ENCODE measurements around the gene HOXB7.

The HOXB7 gene

DNA sequence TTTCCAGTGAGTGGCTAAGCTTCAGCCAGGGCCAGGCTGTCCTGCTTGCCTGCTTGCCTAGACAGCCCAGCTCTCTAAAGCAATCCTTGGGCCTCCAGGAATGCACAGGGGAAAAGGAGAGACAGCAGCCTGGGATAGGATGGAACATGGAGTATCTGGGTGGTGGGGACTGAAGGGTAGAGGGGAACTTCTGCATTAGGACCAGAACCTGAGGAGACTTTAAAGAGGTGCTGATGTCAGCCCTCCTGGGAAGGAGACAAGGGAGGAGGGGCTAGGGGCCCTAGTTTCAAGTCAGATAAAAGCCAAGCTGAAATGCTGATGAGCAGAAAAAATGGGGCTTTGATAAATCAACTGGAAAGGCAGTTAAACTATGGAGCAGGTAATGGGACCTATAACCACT, 1.8 kb downstream of the HOXB7 start:
- DNase-seq: no peak

DNA sequence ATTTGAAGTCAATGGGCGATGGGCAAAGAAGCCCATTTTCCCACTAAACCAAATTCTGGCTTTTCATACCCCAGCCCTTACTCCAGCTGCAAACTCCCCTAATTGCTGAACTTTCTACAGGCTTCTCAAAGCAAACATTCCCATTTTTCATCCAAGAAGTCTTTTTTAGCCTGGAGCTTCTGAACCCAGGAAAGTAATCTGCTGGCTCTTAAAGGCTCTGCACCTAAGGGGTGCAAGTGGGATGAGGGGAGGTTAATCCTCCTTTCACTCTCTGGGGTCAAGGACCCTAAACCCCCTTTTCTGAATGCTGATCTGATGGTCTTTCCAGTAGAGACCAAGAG, 2.4 kb downstream of the HOXB7 start:
- DNase-seq: no peak

DNA sequence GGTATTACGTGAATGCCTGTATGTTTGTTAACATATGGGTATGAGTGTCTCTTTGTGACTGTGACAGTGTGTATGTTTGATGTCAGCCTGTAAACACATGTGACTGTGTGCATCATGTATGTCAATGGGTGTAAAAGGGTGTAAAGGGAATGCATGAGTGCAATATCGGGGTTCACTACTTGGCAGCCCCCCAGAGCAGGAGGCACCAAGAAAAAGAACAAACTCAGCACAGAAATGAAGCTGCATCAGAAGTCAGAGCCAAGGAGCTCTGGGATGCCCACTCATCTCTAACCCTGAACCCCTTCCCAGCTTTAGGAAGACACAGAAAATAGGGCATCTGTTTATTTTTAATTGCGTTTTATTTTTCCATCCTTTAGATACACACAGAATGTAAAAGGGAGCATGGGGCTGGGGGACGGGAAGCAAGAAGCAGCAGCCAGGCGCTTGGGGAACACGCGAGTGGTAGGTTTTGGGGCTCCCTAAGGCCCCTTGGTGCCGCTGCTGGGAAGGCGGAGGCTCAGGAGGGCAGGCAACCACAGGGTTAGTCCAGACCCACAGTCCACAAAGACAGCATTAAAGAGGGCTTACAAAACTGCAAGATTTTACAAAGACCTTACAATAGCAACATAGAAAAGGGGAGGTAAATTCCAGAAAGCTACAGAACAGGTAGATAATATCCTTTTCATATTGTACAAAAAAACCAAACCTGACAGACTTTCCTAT, 3.8 kb downstream of the HOXB7 start:
- DNase-seq: no peak

DNA sequence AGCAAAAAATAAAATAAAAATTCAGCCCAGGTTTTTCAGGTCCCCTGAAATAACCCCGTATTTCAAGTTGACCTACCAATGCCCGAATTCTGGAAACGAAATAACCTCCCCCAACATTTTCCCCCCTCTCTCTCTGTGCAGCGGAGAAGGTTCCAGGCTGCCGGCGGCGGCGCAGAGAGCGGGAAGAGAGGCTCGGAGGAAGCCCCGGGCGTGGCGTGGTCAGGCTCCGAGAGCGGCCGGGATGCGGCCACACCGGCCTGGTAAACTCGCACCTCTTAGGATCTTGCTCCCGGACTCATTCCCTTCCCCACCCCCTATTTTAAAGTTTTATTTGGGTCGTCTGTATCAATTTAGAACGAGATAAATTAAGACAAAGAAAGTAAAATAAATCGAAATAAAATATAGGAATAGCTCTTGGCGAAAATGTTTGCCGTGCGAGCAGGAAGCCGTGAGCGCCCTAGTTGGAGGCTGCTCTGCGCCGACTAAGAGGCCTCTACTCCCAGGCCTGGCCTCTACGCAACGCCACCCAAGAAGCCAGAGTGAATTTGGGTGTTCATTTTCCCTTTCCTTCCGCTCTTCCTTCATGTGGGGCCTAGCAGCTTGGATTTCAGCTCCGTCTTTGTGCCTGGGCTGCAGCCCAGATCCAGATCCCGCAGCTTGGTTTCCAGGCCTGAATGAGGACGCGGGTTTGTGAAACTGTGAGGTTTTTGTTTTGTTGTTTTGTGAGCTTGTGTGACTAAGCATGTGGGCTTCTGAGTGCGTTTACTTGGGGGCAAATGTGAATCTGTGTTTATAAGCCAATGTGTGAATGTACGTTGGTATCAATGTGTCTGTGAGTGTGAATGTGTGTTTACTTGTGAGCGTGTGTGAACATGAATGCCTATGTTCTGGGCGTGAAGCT, 4.6 kb downstream of the HOXB7 start:
- no peak for DNase-seq

DNA sequence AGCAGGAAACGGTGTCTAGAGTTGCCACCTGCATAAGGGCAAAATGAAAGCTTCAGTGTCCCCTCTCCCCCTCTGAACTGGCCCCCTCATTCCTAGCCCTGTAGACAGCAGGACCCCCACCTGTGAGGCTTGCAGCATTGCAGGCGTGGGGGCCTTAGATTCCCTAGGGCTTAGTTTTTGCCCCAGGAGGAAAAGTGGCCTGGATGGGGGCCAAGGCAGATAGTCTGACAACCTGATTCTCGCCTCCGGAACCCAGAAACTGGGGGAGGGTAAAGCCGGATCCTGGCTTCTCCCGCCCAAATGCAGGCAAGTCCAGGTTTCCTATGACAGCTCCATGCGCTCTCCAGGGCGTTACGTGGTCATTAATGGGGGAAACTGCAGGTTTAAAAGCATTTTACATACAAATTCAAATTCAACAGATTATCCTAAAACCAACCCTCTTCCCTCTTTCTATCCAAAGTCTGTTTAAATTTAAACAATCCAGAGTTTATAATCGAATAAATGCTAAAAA, 5.4 kb downstream of the HOXB7 start:
- DNase-seq: no peak

DNA sequence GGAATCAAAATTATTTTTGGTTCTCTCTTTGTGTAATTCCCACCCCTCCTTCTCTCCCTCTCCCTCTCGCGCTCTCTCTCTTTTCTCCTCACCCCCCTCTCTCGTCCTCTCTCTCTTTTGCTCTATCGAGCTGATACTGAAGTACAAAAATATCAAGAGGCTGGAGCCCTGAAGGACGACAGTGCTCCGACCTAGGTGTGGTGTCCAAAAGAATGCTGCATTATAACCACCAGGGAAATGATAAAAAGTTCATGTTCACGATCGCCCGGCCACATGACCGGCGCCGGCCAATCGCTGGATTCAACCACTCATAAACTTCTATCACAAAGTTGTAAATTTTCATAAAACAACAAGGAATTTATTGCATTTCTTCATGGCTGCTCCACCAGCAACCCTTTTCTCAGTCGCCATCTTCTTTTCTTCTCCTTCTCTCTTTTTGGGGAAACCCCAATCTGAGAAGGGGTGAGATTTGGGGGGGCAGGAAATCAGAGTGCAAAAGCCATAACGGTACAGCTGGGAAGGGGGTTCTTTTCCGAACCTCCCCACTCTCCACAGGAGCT, 6.0 kb downstream of the HOXB7 start, which contains the start of gene HOXB6:
TSS of gene HOXB6 (minus strand) at position 217 of the 560 bp plus-strand sequence. CDS start 6,836 bp downstream, outside the sequence.
- DNase-seq: peak in 1 of 2 experiments; percentile 15

DNA sequence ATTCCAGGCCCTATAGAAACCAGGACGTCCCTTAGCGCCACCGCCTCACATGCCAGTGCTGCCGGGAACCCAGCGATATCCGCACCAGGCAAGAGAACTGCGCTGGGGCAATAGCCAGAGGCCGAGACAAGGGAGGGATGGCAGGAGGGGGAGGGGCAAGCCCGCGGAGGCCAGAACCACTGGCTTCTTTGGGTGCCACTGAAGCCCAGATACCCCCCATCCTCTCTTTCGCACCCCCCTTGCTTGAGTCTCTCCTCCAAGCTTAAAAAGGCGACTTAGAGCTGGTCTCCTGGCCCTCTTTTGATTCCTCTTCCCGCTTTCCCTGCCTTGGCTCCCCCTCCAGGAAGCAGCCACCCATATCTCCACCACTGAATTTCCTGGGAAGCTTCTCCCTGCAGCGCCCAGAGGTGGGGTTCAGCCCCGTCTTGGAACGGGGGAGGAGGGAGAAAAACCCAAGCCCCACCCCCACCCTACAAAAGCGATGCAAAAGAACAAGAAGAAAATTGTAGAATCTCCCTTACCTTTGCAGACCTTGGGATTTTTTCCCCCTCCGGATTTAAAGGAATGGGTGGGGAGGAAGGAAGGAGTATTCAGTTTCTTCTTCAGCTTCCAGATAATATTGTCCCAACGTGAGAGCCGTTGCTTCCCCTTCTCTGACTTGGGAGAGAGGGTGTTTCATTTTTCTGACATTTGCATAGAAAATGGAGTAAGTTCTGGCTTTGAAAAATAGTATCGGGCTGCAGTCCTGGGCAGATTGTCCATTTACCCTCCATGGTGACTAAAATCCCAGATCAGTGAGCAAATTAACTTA, 6.7 kb downstream of the HOXB7 start:
- DNase-seq: peak; percentile 62 to 77

DNA sequence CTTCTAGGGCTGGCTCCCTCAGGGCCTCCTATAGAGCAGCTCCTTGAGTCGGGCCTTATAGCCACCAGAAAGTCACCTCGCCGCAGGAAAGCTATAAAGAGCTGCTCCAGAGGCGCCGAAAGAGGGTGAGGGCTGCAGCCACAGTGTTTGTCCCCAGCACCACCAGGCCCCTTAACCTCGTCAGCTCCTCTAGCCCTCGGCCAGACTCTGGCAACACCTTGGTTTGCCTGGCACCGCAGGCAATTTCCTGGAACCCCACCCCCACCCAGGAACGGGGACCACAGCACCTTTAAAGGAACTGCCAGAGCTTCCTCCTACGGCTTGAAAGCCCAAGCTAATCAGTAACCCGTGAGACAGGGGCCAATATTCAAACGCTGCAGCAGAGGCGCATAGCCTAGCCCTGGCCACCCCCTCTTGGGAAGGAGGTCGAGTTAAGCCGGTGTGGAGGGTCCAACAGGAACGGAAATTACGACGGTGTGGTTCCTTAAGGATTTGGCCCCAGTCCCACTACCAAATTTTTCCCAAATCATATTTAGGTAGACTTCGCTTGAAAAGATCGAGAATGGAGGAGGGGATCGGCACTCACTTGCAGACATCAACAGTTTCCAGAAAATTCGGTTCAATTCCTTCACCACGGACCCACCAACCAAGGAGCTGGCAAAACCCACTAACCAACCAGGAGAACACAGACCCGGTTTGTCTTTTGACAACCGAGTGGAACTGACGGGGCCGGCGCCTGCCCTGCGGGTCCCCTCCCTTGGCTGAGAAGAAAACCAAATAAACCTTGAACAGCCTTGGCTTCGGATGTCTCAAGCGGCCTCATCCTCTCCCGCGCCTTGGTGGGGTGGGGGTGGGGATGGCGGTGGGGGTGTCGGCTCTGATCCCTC, 9.0 kb downstream of the HOXB7 start:
- DNase-seq: no peak

DNA sequence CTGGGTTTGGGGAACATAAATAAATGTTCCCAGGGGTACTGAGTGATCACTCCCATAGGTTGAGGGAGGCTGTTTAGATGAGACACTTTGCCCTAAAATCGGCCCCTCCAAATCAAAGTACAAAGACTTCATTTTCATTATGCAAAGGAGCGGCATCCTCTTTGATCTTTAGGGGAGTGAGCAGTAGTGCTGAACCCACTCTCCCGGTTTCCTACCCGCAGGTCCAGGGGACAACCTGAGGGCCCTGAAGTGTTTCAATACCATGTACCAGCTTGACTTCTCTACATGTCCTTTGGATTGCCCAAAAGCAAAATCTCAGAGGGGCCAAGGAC, 9.6 kb downstream of the HOXB7 start:
- DNase-seq: no peak

DNA sequence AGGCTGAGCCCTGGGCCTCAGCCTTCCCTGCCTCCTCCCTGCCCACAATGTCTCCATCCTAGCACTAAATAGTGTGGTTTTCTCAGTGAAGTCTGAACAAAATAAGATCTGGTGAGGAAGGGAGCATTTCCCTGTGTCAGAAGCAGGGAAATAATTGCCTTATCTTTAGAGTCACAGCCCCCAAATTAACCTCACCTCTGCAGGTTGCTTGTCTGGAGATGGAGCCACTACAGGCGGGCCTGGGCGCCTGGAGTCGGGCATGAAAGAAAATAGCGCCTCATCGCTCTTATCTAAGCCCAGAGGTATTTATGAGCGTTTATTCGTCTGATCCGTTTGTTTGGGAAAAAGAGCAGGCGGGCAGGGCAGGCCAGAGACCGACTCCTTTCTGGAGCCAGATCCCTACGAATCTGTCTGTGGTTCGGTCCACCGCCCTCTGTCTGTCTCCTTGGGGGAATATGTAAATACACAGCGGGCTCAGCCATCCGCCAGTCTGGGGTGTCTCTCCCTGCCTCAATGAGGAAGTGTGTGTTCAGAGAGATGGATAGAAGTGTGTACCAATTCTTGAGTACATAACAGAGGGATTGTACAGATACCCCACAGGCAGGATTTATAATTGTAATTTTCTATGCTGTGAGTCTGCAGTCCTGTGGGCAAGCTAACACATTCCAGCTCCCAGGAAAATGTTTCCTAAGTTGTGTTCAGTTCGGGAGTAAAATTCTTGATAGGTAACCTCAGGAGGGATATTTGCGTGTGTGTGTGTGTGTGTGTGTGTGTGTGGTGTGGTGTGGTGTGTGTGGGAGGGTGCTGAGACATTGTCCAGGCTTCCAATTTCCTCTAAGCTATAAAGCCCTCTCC, 10.3 kb downstream of the HOXB7 start:
- no peak for DNase-seq

DNA sequence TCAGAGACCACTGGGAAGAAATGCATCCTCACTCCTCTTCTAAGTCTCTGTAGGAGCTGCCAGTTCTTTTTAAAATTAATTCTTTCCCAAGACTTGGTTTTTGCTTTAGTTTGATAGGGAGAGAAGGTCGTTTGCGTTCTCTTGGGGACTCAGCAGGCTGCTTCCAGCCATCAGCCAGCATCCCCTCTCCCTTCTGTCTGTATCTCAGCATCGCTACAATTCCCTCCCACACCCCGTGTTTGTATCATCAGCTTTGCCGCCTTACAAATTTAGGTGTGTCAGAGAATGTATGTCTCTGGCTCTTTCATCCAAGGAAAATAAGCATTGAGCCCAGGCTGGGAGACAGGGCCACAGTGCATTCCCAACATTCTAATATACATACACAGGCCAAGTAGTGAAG, 11.5 kb downstream of the HOXB7 start:
- DNase-seq: no peak

DNA sequence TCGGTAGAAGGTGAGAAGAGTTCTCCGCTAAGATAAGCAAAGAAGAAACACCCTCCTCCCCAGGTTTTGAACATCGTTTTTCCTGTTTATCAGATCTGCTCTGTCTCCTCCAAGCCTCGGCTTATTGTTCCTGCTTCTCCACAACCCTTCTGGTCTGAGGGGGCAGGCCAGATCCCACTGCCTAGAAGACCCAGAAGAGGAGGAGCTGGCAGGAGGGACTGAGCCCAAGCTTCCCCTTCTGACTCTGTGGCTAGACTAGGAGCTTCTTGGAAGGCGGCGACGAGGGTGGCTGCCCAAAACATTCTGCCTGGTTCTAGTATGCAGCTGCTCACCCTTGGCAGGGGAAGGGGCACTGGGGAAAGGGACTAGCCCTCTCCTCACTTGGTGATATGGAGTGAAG, 12.1 kb downstream of the HOXB7 start:
- DNase-seq: no peak

DNA sequence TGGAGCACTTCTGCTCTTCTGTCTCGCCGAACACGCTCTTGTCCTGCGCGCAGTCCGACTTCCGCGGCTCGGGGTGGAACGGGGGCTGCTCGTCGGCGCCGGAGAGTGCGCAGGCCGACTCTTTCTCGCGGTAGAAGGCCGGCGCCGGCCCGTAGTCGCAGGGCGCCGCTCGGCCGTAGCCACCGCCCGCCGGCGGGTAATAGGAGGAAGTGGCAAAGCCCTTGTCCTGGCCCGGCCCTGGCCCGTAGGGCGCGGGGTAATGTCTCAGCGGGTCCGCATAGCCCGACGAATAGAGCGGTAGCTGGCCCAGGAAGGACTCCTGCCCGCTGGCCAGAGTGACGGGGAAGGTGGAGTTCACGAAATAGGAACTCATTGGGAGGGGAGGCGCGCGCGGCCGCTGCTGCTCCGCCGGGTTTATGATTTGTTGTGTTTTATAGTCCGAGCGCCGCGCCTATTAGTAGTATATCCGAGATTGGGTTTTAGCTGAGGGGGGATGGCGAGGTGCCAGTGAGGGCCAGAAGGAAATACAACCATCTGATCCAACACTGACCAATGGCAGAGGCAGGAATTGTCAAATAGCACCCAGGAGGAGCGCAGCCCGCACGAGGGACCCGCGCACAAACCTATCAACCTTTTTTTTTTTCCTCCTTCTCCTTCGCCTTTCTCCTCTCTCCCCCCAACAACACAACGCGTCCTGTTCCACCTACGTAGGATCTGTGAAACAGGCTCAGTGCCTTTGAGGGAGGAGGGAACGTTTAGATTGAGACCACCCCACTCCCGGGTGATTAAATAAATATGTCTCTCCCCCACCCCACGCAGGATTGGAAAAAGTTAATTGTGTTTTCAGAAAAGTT, 12.8 kb downstream of the HOXB7 start:
- DNase-seq: peak; percentile 29 to 48

DNA sequence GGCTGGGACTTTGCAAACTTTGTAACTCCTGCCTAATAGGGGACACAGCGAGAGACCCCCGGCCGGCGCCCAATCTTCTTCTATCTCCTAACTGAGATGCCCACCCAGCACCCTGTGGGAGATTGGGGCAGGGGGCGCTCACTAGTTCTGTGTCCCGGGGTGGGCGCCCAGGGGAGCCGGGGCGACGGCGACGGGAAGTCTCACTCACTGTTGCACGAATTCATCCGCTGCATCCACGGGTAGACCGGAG, 13.4 kb downstream of the HOXB7 start:
- DNase-seq: no peak

DNA sequence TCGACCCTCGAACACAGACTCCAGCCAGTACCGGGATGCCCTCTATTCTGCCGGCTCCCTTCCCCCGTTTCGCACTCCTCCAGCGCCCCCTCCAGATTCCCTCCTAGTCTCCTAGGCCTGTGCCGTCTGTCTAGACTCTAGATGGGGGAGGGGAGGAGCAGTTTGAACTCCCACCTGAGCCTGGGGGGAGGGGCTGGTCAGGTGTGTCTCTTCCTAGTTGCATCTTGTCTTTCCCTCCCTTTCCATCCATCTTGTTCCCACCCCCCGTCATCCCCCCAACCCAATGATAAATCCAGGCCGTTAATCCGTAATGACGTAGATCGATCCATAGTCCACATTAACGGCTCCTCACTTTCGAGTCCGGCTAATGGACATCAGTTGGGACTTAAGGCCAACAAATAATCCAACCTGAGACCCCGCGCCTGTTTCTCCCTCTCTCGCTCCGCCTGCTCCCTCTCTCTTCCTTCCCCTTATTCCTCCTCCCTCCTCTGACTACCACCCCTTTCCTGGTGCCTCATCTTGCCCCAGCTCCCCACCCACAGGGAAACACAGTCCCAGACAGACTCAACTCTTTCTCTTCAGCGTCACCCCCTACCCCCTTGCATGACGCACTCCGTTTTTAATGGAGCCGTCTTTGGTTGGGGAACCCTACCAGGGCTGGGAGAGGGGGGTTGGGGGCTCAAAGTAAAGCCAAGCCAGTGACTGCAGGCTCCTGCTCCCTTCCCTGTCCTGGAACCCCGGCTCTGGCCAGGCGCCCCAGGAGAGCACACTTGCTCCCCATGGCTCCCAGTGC, 13.9 kb downstream of the HOXB7 start:
- no peak for DNase-seq

DNA sequence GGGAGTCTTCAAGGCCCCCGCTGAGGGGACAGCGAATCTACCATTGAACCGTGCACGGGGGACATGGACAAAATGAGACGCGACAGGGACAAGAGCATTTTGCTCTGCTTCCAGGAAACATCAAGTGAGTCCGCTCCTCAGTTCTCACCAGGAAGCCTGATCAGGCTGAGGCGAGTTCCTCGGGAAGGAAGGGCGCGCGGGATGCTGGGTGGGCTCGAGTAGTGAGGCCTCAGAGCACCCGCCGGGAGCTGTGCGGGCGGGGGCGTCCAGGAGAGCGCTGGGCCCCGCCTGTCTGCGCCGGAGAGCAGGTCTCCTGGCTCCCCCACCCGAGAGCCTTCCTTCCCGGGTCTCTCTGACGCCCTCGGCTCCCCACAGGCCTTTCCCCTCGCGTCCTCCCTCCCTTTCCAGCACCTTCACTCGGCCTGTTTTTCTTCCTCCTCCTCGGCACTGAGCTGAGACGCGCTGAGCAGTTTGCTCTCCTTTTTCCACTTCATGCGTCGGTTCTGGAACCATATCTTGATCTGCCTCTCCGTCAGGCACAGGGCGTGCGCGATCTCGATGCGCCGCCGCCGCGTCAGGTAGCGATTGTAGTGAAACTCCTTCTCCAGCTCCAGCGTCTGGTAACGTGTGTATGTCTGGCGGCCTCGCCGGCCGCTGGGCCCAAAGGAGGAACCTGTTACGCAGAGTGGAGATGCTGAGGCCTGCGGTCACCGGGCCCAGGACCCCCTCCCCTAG, 14.7 kb downstream of the HOXB7 start:
- no peak for DNase-seq

DNA sequence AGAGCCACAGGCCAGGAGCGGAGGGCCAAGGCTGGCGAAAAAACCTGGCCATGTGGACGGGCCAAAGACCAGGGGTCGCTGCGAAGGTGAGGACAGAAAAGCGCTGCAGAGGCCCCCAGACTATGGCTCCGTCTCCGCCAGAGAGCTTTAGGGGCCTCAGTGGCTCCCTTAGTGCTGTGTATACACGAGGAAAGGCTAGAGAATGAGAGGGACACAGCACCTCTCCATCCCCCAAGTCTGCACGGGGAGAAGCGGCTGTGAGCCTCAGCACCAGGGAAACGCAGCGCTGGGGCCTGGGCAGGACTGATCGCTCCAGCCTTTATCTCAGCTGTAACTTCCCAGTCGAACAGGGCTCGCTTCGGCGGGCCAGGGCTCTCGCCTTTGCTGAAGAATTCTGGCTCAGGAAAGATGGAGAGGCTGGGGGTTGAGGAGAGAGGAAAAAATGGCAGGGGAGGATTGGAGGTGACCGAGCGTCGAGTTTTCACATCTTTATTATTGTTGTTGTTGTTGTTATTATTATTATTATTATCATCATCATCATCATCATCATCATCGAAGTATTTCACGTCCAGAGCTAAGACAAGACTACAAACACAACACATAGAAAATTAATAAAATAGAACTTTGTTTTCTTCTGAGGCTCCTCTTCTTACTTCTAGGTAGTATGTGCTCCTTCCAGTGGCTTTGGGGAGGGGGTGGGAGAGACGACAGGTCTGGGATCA, 15.4 kb downstream of the HOXB7 start:
- DNase-seq: no peak

All from SHP77 (cell line).